MM.1S (cell line): Measurements from ENCODE around the gene BCL6.

Experiments used
- DNase-seq: peaks from one replicate; pipeline ENCODE4 v3.0.0-alpha.2; 2015
- H2AFZ ChIP-seq: fragments of 300-600 bp; sonication (generic); 2 replicates; pipeline ENCODE4 v1.6.0; 2016; ENCODE audit warnings: antibody characterized with exemption, low read length
- H3F3A ChIP-seq: fragments of 300-600 bp; sonication (generic); 2 replicates; pipeline ENCODE4 v1.6.1; 2016; ENCODE audit warnings: mild to moderate bottlenecking, antibody characterized with exemption, low read length, moderate library complexity, mixed read lengths; ENCODE audit not compliant: insufficient read depth
- H3K27ac ChIP-seq: fragments of 300-600 bp; sonication (generic); 2 replicates; pipeline ENCODE4 v1.5.1; 2016; ENCODE audit warnings: mild to moderate bottlenecking, low read length
- H3K27me3 ChIP-seq: fragments of 300-600 bp; sonication (generic); replicated peaks from 2 replicates; pipeline ENCODE4 v1.6.0; 2016; ENCODE audit warnings: low read length; ENCODE audit not compliant: insufficient read depth
- H3K36me3 ChIP-seq: fragments of 300-600 bp; sonication (generic); replicated peaks from 2 replicates; pipeline ENCODE4 v1.6.1; 2016; ENCODE audit warnings: mild to moderate bottlenecking, low read length, mixed read lengths; ENCODE audit not compliant: insufficient read depth
- H3K4me1 ChIP-seq: fragments of 300-600 bp; sonication (generic); 2 replicates; pipeline ENCODE4 v1.6.1; 2016; ENCODE audit warnings: low read length, mixed read lengths
- H3K4me2 ChIP-seq: fragments of 300-600 bp; sonication (generic); 2 replicates; pipeline ENCODE4 v1.6.0; 2016; ENCODE audit warnings: low read depth, low read length
- H3K4me3 ChIP-seq: fragments of 300-600 bp; sonication (generic); 2 replicates; pipeline ENCODE4 v1.5.1; 2016; ENCODE audit warnings: low read length, mixed read lengths
- H3K79me2 ChIP-seq: fragments of 300-600 bp; sonication (generic); 2 replicates; pipeline ENCODE4 v1.6.1; 2016; ENCODE audit warnings: mixed run types, low read length, mixed read lengths
- H3K9ac ChIP-seq: fragments of 300-600 bp; sonication (generic); 2 replicates; pipeline ENCODE4 v1.6.1; 2016; ENCODE audit warnings: low read length, mixed read lengths
- H3K9me2 ChIP-seq: fragments of 300-600 bp; sonication (generic); replicated peaks from 2 replicates; pipeline ENCODE4 v1.6.1; 2016; ENCODE audit warnings: mild to moderate bottlenecking, low read length, mixed read lengths; ENCODE audit not compliant: insufficient read depth
- H3K9me3 ChIP-seq: fragments of 300-600 bp; sonication (generic); replicated peaks from 2 replicates; pipeline ENCODE4 v1.6.1; 2016; ENCODE audit warnings: mild to moderate bottlenecking, low read length, mixed read lengths; ENCODE audit not compliant: insufficient read depth
- H4K20me1 ChIP-seq: fragments of 300-600 bp; sonication (generic); 2 replicates; pipeline ENCODE4 v1.6.1; 2016; ENCODE audit warnings: mild to moderate bottlenecking, low read length, moderate library complexity, mixed read lengths; ENCODE audit not compliant: insufficient read depth
- CTCF ChIP-seq: fragments of 300-600 bp; sonication (generic); IDR thresholded peaks from 2 replicates; pipeline ENCODE4 v1.5.1; 2016; ENCODE audit warnings: antibody characterized with exemption, low read length, mixed read lengths
- EZH2 ChIP-seq: fragments of 300-600 bp; sonication (generic); optimal IDR thresholded peaks from 2 replicates; pipeline ENCODE3; 2017; ENCODE audit warnings: low read depth, mild to moderate bottlenecking, antibody characterized with exemption, low read length, mixed read lengths
- EZH2phosphoT487 ChIP-seq: fragments of 300-600 bp; sonication (generic); IDR thresholded peaks from 2 replicates; pipeline ENCODE4 v1.6.1; 2018; ENCODE audit warnings: antibody characterized with exemption, low read length

The BCL6 gene

DNA sequence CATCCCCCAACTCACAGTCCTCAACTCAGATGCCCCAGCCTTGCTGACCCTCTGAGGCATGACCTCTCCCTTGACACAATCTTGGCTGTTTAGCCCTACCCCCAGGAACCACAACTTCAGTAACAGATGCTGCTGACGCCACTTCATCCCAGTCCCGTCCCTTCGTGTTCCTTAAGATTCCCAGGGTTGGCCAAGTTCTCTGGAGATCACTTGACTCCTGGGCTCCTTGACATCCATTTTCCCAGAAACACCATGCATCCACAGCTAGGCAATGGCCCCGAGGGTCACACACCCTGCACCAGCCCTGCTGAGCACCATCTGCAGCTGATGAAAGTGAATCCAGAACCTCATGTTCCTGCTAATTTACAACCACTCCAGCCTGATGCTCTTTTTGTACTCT is 49.8 kb downstream of the BCL6 start:
- H3K9me3 ChIP-seq, result no peaks in the 10 kb centered on the region
- H3K9ac ChIP-seq, result no peak overlapping the region
- H3K4me1 ChIP-seq, result no peaks in the 10 kb centered on the region
- H3F3A ChIP-seq, result no peaks in the 10 kb centered on the region
- no peaks in the 10 kb centered on the region for H3K36me3 ChIP-seq
- TF ChIP-seq CTCF (no peak), EZH2 (no peak), EZH2phosphoT487 (no peak)
- no peak overlapping the region for H3K27ac ChIP-seq
- H3K4me3 ChIP-seq, result no peak overlapping the region
- H4K20me1 ChIP-seq, result no peaks in the 10 kb centered on the region
- no peak for DNase-seq
- H3K9me2 ChIP-seq, result no peaks in the 10 kb centered on the region
- no peaks in the 10 kb centered on the region for H3K79me2 ChIP-seq
- no peak overlapping the region for H2AFZ ChIP-seq
- no peaks in the 10 kb centered on the region for H3K27me3 ChIP-seq
- no peak overlapping the region for H3K4me2 ChIP-seq

GRCh38 chr3:187694801-187695200 is 50.5 kb downstream of the BCL6 start:
- H3K79me2 ChIP-seq, result no peaks in the 10 kb centered on the region
- H3K27me3 ChIP-seq, result no peaks in the 10 kb centered on the region
- TF ChIP-seq EZH2phosphoT487, result no peak
- no peak for TF ChIP-seq CTCF
- no peak for TF ChIP-seq EZH2
- no peak overlapping the region for H3K27ac ChIP-seq
- no peaks in the 10 kb centered on the region for H3K9me2 ChIP-seq
- H3K4me1 ChIP-seq, result no peaks in the 10 kb centered on the region
- H4K20me1 ChIP-seq, result no peaks in the 10 kb centered on the region
- no peaks in the 10 kb centered on the region for H3K36me3 ChIP-seq
- H3K9me3 ChIP-seq, result no peaks in the 10 kb centered on the region
- no peak overlapping the region for H3K4me3 ChIP-seq
- no peak overlapping the region for H2AFZ ChIP-seq
- no peak overlapping the region for H3K4me2 ChIP-seq
- no peak for DNase-seq
- no peaks in the 10 kb centered on the region for H3F3A ChIP-seq
- no peak overlapping the region for H3K9ac ChIP-seq

- no peaks in the 10 kb centered on the region for H3K4me1 ChIP-seq
- H3K36me3 ChIP-seq, result no peaks in the 10 kb centered on the region
- no peaks in the 10 kb centered on the region for H3K27me3 ChIP-seq
- H3K27ac ChIP-seq, result no peak overlapping the region
- no peak overlapping the region for H2AFZ ChIP-seq
- no peaks in the 10 kb centered on the region for H4K20me1 ChIP-seq
- no peak for DNase-seq
- H3K9me3 ChIP-seq, result no peaks in the 10 kb centered on the region
- no peak for TF ChIP-seq CTCF
- no peak for TF ChIP-seq EZH2
- no peak for TF ChIP-seq EZH2phosphoT487
- H3K79me2 ChIP-seq, result no peaks in the 10 kb centered on the region
- no peaks in the 10 kb centered on the region for H3K9me2 ChIP-seq
- no peak overlapping the region for H3K9ac ChIP-seq
- H3K4me2 ChIP-seq, result no peak overlapping the region
- H3F3A ChIP-seq, result no peaks in the 10 kb centered on the region
- no peak overlapping the region for H3K4me3 ChIP-seq
These were observed 51.8 kb downstream of the BCL6 start for GRCh38 chr3:187693431-187693830.
